IMR-90 (cell line): ENCODE results near the gene PRDX5. TPM values are rescaled to one million over a fixed set of nuclear protein-coding genes. Genes with fewer than 3 reads are reported as not detected.
"Not testable (repeated sequence)": the region's sequence is repeated elsewhere in the genome, so short reads cannot be mapped to it uniquely, and the experiment has no call there.

ENCODE experiments used
- ATAC-seq: fragments of 200-7000 bp; cut with Tn5 transposase; 2 replicates; pipeline ENCODE4 v1.9.1; 2020; ENCODE audit warnings: low read depth, mild to moderate bottlenecking, moderate library complexity
- BruUV-seq: library from RNA; stranded (reverse); fragments of 400-500 nt; replicated peaks from 2 replicates; lab custom pipeline; 2021; lab: Mats Ljungman, UMichigan
- CTCF ChIA-PET: fragments of 300-600 bp; formaldehyde crosslinking; extraction: SDS; loops from one replicate; lab custom pipeline; 2021; ENCODE audit warnings: antibody characterized with exemption; lab: Yijun Ruan, JAX
- POLR2A ChIA-PET: fragments of 300-600 bp; sonication (Branson Sonifier 250); formaldehyde crosslinking; loops from one replicate; lab custom pipeline; 2022; ENCODE audit warnings: antibody characterized with exemption; ENCODE audit not compliant: unreplicated experiment; lab: Charles Lee
- DNase-seq: peaks from one replicate; pipeline ENCODE4 v3.0.0; 2013
- H2AFZ ChIP-seq: replicated peaks from 2 replicates; pipeline ENCODE3; 2013; ENCODE audit warnings: low read length, mild to moderate bottlenecking; ENCODE audit not compliant: poor library complexity
- H2AK5ac ChIP-seq: 2 replicates; pipeline ENCODE4 v1.6.1; 2013; ENCODE audit warnings: low read depth, low read length, inconsistent platforms
- H2AK9ac ChIP-seq: replicated peaks from 2 replicates; pipeline ENCODE3; 2013; ENCODE audit warnings: mild to moderate bottlenecking, low read depth, low read length, moderate library complexity; ENCODE audit not compliant: poor library complexity
- H2BK120ac ChIP-seq: 2 replicates; pipeline ENCODE4 v1.6.1; 2013; ENCODE audit warnings: low read depth, low read length, inconsistent platforms
- H2BK15ac ChIP-seq: 3 replicates; pipeline ENCODE4 v1.6.1; 2013; ENCODE audit warnings: low read depth, low read length, inconsistent platforms
- H2BK20ac ChIP-seq: 2 replicates; pipeline ENCODE4 v1.6.1; 2013; ENCODE audit warnings: low read depth, mild to moderate bottlenecking, inconsistent platforms, low read length, moderate library complexity
- H2BK5ac ChIP-seq: 2 replicates; pipeline ENCODE4 v1.6.1; 2013; ENCODE audit warnings: mild to moderate bottlenecking, low read depth, low read length, inconsistent platforms; ENCODE audit not compliant: poor library complexity, severe bottlenecking
- H3K14ac ChIP-seq: replicated peaks from 2 replicates; pipeline ENCODE4 v1.6.1; 2013; ENCODE audit warnings: low read depth, low read length, inconsistent platforms
- H3K18ac ChIP-seq: 2 replicates; pipeline ENCODE4 v1.6.1; 2013; ENCODE audit warnings: low read depth, low read length, control low read depth
- H3K23ac ChIP-seq: 2 replicates; pipeline ENCODE4 v1.6.1; 2013; ENCODE audit warnings: low read depth, low read length, inconsistent platforms
- H3K27ac ChIP-seq: 2 replicates; pipeline ENCODE4 v1.5.1; 2013; ENCODE audit warnings: mild to moderate bottlenecking, control low read depth, low read length; ENCODE audit not compliant: insufficient read depth
- H3K27me3 ChIP-seq: 2 replicates; pipeline ENCODE4 v1.6.1; 2013; ENCODE audit warnings: low read length; ENCODE audit not compliant: control insufficient read depth, insufficient read depth
- H3K36me3 ChIP-seq: 2 replicates; pipeline ENCODE4 v1.6.1; 2013; ENCODE audit warnings: low read length, mixed read lengths; ENCODE audit not compliant: control insufficient read depth, insufficient read depth
- H3K4ac ChIP-seq: 2 replicates; pipeline ENCODE4 v1.6.1; 2013; ENCODE audit warnings: low read depth, low read length, inconsistent platforms
- H3K4me1 ChIP-seq: 2 replicates; pipeline ENCODE4 v1.6.1; 2013; ENCODE audit warnings: low read length, mixed read lengths; ENCODE audit not compliant: control insufficient read depth, insufficient read depth
- H3K4me2 ChIP-seq: 2 replicates; pipeline ENCODE4 v1.6.1; 2013; ENCODE audit warnings: low read depth, mild to moderate bottlenecking, control low read depth, low read length, moderate library complexity
- H3K4me3 ChIP-seq: 2 replicates; pipeline ENCODE4 v1.5.1; 2013; ENCODE audit warnings: low read depth, mild to moderate bottlenecking, control low read depth, low read length, moderate library complexity; ENCODE audit not compliant: insufficient read depth
- H3K56ac ChIP-seq: 2 replicates; pipeline ENCODE4 v1.6.1; 2013; ENCODE audit warnings: low read length, inconsistent platforms; ENCODE audit not compliant: insufficient read depth; ENCODE audit errors: extremely low read depth
- H3K79me1 ChIP-seq, 2 experiments: 2 replicates each; pipeline ENCODE4 v1.6.1; 2013; ENCODE audit warnings: low read length in 2 of 2, inconsistent platforms in 1 of 2, low read depth in 1 of 2
- H3K9ac ChIP-seq: 2 replicates; pipeline ENCODE4 v1.6.1; 2013; ENCODE audit warnings: low read depth, low read length, control low read depth
- H3K9me1 ChIP-seq: 2 replicates; pipeline ENCODE4 v1.6.1; 2013; ENCODE audit warnings: low read length, inconsistent platforms; ENCODE audit not compliant: insufficient read depth
- H3K9me3 ChIP-seq: 2 replicates; pipeline ENCODE4 v1.6.1; 2013; ENCODE audit warnings: low read length; ENCODE audit not compliant: control insufficient read depth, insufficient read depth
- H4K20me1 ChIP-seq: 2 replicates; pipeline ENCODE4 v1.6.1; 2013; ENCODE audit warnings: low read length, inconsistent platforms; ENCODE audit not compliant: insufficient read depth
- H4K5ac ChIP-seq: 2 replicates; pipeline ENCODE4 v1.6.1; 2013; ENCODE audit warnings: mild to moderate bottlenecking, low read depth, low read length, control low read depth
- H4K8ac ChIP-seq, 2 experiments: 2 replicates each; pipeline ENCODE4 v1.6.1; 2013; ENCODE audit warnings: low read depth in 2 of 2, low read length in 2 of 2, control low read depth in 1 of 2, inconsistent platforms in 1 of 2
- H4K91ac ChIP-seq: 2 replicates; pipeline ENCODE4 v1.6.1; 2013; ENCODE audit warnings: low read depth, low read length, inconsistent platforms; ENCODE audit not compliant: insufficient read depth
- WGBS, 2 experiments: methylation state at CpG; one replicate each; pipeline versions ENCODE4 v1.1.5 to v1.1.7; 2013; ENCODE audit warnings: missing lambda C conversion rate in 2 of 2; ENCODE audit not compliant: insufficient read length in 1 of 2; ENCODE audit errors: extremely low coverage in 2 of 2; 5-methylcytosine and 5-hydroxymethylcytosine counted together
- dilution Hi-C: fragments of 300-500 bp; cut with HindIII; formaldehyde crosslinking; loops from one replicate; pipeline ENCODE4 v1.14.3; 2018; ENCODE audit warnings: low sequenced_read_pairs; ENCODE audit not compliant: unreplicated experiment
- in situ Hi-C: fragments of 300-500 bp; cut with MboI; formaldehyde crosslinking; loops from 3 replicates; pipeline ENCODE4 v1.14.3; 2019; ENCODE audit warnings: low sequenced_read_pairs, inconsistent platforms, mixed read lengths
- intact Hi-C: fragments of 100-400 bp; cut with micrococcal nuclease; formaldehyde crosslinking; loops from 2 replicates; pipeline ENCODE4 v1.10.0; 2022
- polyA plus RNA-seq, 3 experiments: library from polyadenylated mRNA; depleted of rRNA; stranded (reverse); fragments of >200 nt; gene quantifications; 2 replicates each; pipeline ENCODE4 v1.2.3, GENCODE V29; 2012; ENCODE audit warnings: low replicate concordance in 1 of 3
- total RNA-seq: library from RNA; depleted of rRNA; stranded (reverse); fragments of >200 nt; gene quantifications from 2 replicates; pipeline ENCODE4 v1.2.3, GENCODE V29; 2012

PRDX5 gene
- total and polyA plus RNA-seq, 2 of the 4 experiments (the other 2 are of a cell fraction) = 120 to 292 TPM

GRCh38 chr11:64315667-64316526 lies 2.0 kb upstream of the PRDX5 start:
- H3K14ac ChIP-seq, dilution Hi-C loops, H3K4me3 ChIP-seq, H4K8ac ChIP-seq, ATAC-seq, CTCF ChIA-PET, H4K5ac ChIP-seq, H2BK15ac ChIP-seq, H4K91ac ChIP-seq, in situ Hi-C loops, H2AK5ac ChIP-seq, H3K27me3 ChIP-seq, H3K27ac ChIP-seq, H2AK9ac ChIP-seq, H3K9me3 ChIP-seq, H2BK20ac ChIP-seq, POLR2A ChIA-PET, H2AFZ ChIP-seq, H4K20me1 ChIP-seq, H3K4ac ChIP-seq, DNase-seq, intact Hi-C loops, H3K4me1 ChIP-seq, H3K4me2 ChIP-seq, H3K23ac ChIP-seq, H2BK5ac ChIP-seq, H3K18ac ChIP-seq, H2BK120ac ChIP-seq, BruUV-seq, H3K9ac ChIP-seq, H3K56ac ChIP-seq: not testable (repeated sequence)
- WGBS, 2 experiments = 90% methylated on average over 15 of the region's 25 CpGs; no CpG with 5 or more reads in 1 of the 2 experiments
- Histone ChIP-seq H3K79me1 (peaks cover 10 to 46% of the 10 kb centered on the region in 2 experiments), H3K36me3 (peaks cover 15% of the 10 kb centered on the region), H3K9me1 (peaks cover 11% of the 10 kb centered on the region)
